ENCODE measurements around the gene DHDDS. TPM values are rescaled to one million over a fixed set of nuclear protein-coding genes. Genes with fewer than 3 reads are reported as not detected.

The DHDDS gene
- total RNA-seq, 1 experiment from 2014 or later, result 17.0 TPM

DNA sequence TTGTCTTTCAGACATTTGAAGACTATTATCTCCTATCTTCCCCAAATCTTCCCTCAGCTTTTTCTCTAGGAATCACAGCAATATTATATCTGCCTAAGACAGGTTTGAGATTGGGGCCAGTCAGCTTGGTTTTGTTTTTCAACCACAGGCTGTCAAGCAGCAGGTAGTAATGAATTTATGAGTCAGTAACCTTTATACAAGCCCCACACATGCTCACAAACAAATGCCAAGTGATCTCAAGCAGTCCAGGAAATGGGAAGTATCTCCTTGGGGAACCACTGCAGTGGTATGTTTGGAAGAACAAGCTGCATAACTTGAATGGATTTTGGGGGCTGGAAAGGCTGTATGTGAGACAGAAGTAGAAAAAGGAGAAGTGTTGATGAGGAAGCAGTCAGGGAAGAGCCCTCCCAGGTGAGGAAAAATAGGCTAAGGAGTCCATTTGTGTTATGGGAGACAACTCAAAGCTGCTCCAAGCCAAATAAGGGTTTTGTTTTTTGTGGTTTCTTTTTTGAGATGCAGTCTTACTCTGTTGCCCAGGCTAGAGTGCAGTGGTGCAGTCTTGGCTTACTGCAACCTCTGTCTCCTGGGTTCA lies 2.1 kb downstream of the DHDDS start:
- Histone ChIP-seq H3K27me3 (ENCODE audit: low read length) (no peaks in the 10 kb centered on the region), H3K4me1 (ENCODE audit: low read length) (peaks cover 22% of the 10 kb centered on the region), H3K4me3 (ENCODE audit: low read length) (no peak overlapping the region), H3K4me2 (ENCODE audit: low read depth, low read length, poor library complexity, severe bottlenecking) (no peak overlapping the region), H3K9me2 (replicated peaks; ENCODE audit: insufficient read depth, low read length) (no peaks in the 10 kb centered on the region), H3K9me3 (ENCODE audit: low read length) (no peaks in the 10 kb centered on the region), H2AFZ (ENCODE audit: low read length) (no peak overlapping the region), H4K20me1 (ENCODE audit: insufficient read depth, low read depth, low read length) (no peaks in the 10 kb centered on the region), H3K79me2 (ENCODE audit: low read length) (peaks cover 23% of the 10 kb centered on the region), H3K9ac (ENCODE audit: low read length) (no peak overlapping the region), H3K27ac (ENCODE audit: low read length) (no peak overlapping the region), H3K36me3 (ENCODE audit: insufficient read depth, low read length) (peaks cover 18% of the 10 kb centered on the region)
- no peak for DNase-seq

DNA sequence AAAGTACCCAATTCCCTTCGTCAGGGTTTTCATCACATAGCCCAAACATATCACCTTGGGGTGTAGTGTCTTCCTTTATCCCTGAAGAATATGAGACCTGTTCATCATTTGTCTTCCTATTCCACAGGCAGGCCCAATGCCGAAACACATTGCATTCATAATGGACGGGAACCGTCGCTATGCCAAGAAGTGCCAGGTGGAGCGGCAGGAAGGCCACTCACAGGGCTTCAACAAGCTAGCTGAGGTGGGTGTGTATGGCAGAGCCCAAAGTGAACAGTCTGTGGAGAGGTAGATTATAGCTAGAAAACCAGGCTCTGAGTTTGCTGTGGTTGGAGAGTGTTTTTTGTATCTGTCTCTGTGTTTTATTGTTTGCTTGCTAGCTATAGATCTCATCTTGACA lies 5.9 kb downstream of the DHDDS start:
- Histone ChIP-seq H3K9me3 (ENCODE audit: low read length) (no peaks in the 10 kb centered on the region), H3K4me1 (ENCODE audit: low read length) (peaks cover 9% of the 10 kb centered on the region), H3K4me3 (ENCODE audit: low read length) (no peak overlapping the region), H3K79me2 (ENCODE audit: low read length) (peaks cover 14% of the 10 kb centered on the region), H3K9me2 (replicated peaks; ENCODE audit: insufficient read depth, low read length) (no peaks in the 10 kb centered on the region), H3K4me2 (ENCODE audit: low read depth, low read length, poor library complexity, severe bottlenecking) (no peak overlapping the region), H4K20me1 (ENCODE audit: insufficient read depth, low read depth, low read length) (no peaks in the 10 kb centered on the region), H3K27me3 (ENCODE audit: low read length) (no peaks in the 10 kb centered on the region), H3K36me3 (ENCODE audit: insufficient read depth, low read length) (peaks cover 37% of the 10 kb centered on the region), H2AFZ (ENCODE audit: low read length) (no peak overlapping the region), H3K9ac (ENCODE audit: low read length) (no peak overlapping the region), H3K27ac (ENCODE audit: low read length) (no peak overlapping the region)
- DNase-seq, result no peak

DNA sequence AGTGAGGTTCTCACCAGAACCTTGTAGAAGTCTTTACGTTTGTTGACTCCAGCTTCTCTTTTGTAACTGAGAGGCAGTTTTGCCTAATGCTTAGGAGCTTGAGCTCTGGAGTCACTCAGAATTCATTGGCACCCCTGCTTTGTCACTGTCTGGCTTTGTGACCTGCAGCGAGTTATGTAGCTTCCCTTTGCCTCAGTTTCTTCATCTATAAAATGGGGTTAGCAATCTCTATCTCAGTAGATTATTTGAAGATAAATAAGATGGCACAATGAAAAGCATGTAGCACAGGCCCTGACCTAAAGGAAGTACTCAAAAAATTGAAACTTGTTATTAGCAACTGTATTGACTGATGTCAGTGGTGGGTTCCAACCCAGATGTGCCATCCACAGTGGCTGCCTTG lies 8.1 kb downstream of the DHDDS start:
- H3K4me3 ChIP-seq (ENCODE audit: low read length), result no peak overlapping the region
- H3K9me2 ChIP-seq (replicated peaks; ENCODE audit: insufficient read depth, low read length), result no peaks in the 10 kb centered on the region
- H3K27ac ChIP-seq (ENCODE audit: low read length), result no peak overlapping the region
- no peak overlapping the region for H3K4me2 ChIP-seq (ENCODE audit: low read depth, low read length, poor library complexity, severe bottlenecking)
- H4K20me1 ChIP-seq (ENCODE audit: insufficient read depth, low read depth, low read length), result no peaks in the 10 kb centered on the region
- no peaks in the 10 kb centered on the region for H3K9me3 ChIP-seq (ENCODE audit: low read length)
- H3K4me1 ChIP-seq (ENCODE audit: low read length), result no peaks in the 10 kb centered on the region
- no peaks in the 10 kb centered on the region for H3K27me3 ChIP-seq (ENCODE audit: low read length)
- no peak overlapping the region for H3K9ac ChIP-seq (ENCODE audit: low read length)
- H2AFZ ChIP-seq (ENCODE audit: low read length), result no peak overlapping the region
- peaks cover 43% of the 10 kb centered on the region for H3K36me3 ChIP-seq (ENCODE audit: insufficient read depth, low read length)
- no peak for DNase-seq
- H3K79me2 ChIP-seq (ENCODE audit: low read length), result no peaks in the 10 kb centered on the region

DNA sequence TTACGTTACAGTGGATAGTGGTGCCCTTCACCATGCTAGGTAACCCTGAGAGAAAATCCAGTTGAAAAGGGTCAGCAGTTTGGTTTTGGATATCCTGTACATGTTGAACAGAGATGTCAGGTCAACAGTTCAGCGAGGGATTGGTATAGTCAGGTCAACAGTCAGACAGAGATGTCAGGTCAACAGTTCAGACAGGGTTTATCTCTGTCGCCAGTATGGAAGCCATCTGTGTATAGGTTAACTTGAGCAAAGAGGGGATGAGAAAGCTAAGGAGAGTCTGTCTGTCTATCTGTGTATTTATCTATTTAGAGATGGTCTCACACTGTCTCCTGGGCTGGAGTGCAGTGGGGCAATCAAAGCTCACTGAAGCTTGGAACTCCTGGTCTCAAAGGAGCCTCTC lies 17.7 kb downstream of the DHDDS start:
- no peak for DNase-seq
- Histone ChIP-seq H3K9ac (ENCODE audit: low read length) (no peak overlapping the region), H3K27me3 (ENCODE audit: low read length) (no peaks in the 10 kb centered on the region), H3K4me2 (ENCODE audit: low read depth, low read length, poor library complexity, severe bottlenecking) (no peak overlapping the region), H4K20me1 (ENCODE audit: insufficient read depth, low read depth, low read length) (no peaks in the 10 kb centered on the region), H3K9me3 (ENCODE audit: low read length) (no peaks in the 10 kb centered on the region), H3K79me2 (ENCODE audit: low read length) (no peaks in the 10 kb centered on the region), H3K9me2 (replicated peaks; ENCODE audit: insufficient read depth, low read length) (no peaks in the 10 kb centered on the region), H3K4me1 (ENCODE audit: low read length) (no peaks in the 10 kb centered on the region), H2AFZ (ENCODE audit: low read length) (no peak overlapping the region), H3K4me3 (ENCODE audit: low read length) (no peak overlapping the region), H3K27ac (ENCODE audit: low read length) (no peak overlapping the region), H3K36me3 (ENCODE audit: insufficient read depth, low read length) (peaks cover 9% of the 10 kb centered on the region)

DNA sequence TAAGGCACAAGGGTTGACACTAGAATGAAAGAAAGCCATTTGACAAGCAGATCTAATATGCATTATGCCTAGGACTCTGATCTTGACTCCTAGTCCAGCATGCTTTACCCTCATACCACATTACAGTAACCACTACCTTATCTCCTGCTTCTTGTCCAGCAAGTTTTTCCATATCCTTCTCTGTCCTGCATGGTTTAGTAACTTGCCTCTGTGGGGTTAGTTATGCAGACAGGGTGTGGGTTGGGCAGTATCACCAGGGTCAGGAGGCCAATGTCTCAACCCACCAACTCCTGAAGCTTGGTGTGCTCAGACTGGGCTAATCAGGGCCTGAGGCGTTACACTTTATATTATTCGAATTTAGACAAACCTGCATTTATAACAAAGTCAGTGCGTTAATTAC lies 18.8 kb downstream of the DHDDS start:
- Histone ChIP-seq H4K20me1 (ENCODE audit: insufficient read depth, low read depth, low read length) (no peaks in the 10 kb centered on the region), H3K79me2 (ENCODE audit: low read length) (no peaks in the 10 kb centered on the region), H2AFZ (ENCODE audit: low read length) (no peak overlapping the region), H3K9ac (ENCODE audit: low read length) (no peak overlapping the region), H3K4me1 (ENCODE audit: low read length) (no peaks in the 10 kb centered on the region), H3K27ac (ENCODE audit: low read length) (no peak overlapping the region), H3K9me3 (ENCODE audit: low read length) (no peaks in the 10 kb centered on the region), H3K4me2 (ENCODE audit: low read depth, low read length, poor library complexity, severe bottlenecking) (no peak overlapping the region), H3K4me3 (ENCODE audit: low read length) (no peak overlapping the region), H3K36me3 (ENCODE audit: insufficient read depth, low read length) (peaks cover 6% of the 10 kb centered on the region; the same call in 1 of the 2 replicates), H3K9me2 (replicated peaks; ENCODE audit: insufficient read depth, low read length) (no peaks in the 10 kb centered on the region), H3K27me3 (ENCODE audit: low read length) (no peaks in the 10 kb centered on the region)
- DNase-seq, result no peak

DNA sequence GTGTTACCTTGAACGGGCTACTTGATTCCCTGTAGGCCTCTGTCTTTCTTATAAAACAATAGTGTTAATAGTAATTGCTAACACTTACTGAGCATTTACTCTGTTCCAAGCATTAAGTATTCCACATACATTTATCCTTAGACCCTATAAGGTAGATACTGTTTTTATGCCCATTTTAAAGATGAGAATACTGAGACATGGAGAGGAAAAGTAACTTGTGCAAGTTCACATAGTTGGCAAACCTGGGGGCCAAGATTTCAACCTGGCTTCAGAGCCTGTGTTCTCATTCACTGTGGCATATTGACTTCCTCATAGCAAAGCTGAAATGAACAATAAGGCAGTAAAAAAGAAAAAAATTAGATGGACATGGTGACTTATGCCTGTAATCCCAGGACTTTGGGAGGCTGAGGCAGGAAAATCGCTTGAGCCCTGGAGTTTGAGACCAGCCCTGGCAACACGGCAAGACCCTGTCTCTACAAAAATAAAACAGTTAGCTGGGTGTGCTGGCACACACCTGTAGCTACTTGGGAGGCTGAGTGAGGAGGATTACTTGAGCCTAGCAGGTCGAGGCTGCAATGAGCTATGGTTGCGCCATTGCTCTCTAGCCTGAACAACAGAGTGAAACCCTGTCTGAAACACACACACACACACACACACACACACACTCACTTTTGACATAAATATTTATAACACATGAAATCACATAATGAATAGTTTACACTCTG lies 20.5 kb downstream of the DHDDS start:
- Histone ChIP-seq H3K79me2 (ENCODE audit: low read length) (no peaks in the 10 kb centered on the region), H3K9me3 (ENCODE audit: low read length) (no peaks in the 10 kb centered on the region), H4K20me1 (ENCODE audit: insufficient read depth, low read depth, low read length) (no peaks in the 10 kb centered on the region), H3K9me2 (replicated peaks; ENCODE audit: insufficient read depth, low read length) (no peaks in the 10 kb centered on the region), H3K36me3 (ENCODE audit: insufficient read depth, low read length) (peaks cover 7% of the 10 kb centered on the region; the same call in 1 of the 2 replicates), H3K4me3 (ENCODE audit: low read length) (no peak overlapping the region), H3K27me3 (ENCODE audit: low read length) (no peaks in the 10 kb centered on the region), H3K4me2 (ENCODE audit: low read depth, low read length, poor library complexity, severe bottlenecking) (no peak overlapping the region), H3K27ac (ENCODE audit: low read length) (no peak overlapping the region), H2AFZ (ENCODE audit: low read length) (no peak overlapping the region), H3K4me1 (ENCODE audit: low read length) (no peaks in the 10 kb centered on the region), H3K9ac (ENCODE audit: low read length) (no peak overlapping the region)
- DNase-seq, result no peak

DNA sequence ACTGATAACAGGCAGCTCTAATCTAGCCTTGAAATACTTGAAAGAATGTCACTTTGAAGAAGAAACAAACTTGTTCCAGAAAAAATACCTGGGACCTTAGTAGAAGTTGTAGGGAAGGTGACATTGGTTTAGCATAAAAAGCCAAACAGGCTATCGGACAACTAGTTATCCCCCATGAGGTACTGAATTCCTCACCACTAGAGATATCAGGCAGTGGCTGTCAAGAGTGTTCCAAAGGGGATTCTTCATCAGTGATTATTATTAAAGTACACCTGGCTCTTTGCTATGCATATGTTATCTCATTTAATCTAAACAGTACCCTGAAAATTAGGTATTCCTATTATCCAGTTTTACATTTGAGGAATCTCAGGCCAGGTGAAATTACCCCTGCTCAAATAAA lies 27.0 kb downstream of the DHDDS start:
- DNase-seq, result no peak

DNA sequence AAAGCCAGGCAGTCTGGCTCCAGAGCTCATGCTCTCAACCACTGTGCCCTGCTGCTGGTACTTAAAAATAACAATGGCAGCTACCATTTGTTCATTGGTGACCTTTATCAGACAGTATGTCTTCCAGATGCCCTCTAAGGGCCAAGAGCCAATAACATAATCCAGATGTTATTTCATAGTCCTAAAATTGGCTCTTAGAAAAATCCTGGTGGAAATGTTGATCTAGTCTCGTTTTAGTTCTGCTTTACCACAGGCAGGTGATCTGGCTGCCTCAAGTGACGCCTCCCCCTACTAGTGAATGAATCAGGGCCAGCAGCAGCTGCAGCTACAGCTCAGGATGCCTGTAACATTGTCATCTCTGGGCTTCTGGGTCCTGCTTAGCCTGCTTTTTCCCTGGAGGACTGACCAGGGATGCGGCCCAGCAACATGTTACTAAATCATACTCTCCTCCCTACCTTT lies 27.5 kb downstream of the DHDDS start:
- Histone ChIP-seq H3K4me2 (ENCODE audit: low read depth, low read length, poor library complexity, severe bottlenecking) (no peak overlapping the region), H2AFZ (ENCODE audit: low read length) (no peak overlapping the region), H3K4me1 (ENCODE audit: low read length) (no peaks in the 10 kb centered on the region), H3K9me2 (replicated peaks; ENCODE audit: insufficient read depth, low read length) (no peaks in the 10 kb centered on the region), H3K36me3 (ENCODE audit: insufficient read depth, low read length) (peaks cover 22% of the 10 kb centered on the region; the same call in 1 of the 2 replicates), H3K27me3 (ENCODE audit: low read length) (no peaks in the 10 kb centered on the region), H4K20me1 (ENCODE audit: insufficient read depth, low read depth, low read length) (no peaks in the 10 kb centered on the region), H3K4me3 (ENCODE audit: low read length) (no peak overlapping the region), H3K9ac (ENCODE audit: low read length) (no peak overlapping the region), H3K79me2 (ENCODE audit: low read length) (no peaks in the 10 kb centered on the region), H3K27ac (ENCODE audit: low read length) (no peak overlapping the region), H3K9me3 (ENCODE audit: low read length) (no peaks in the 10 kb centered on the region)
- DNase-seq, result no peak

More for the DNA sequence above, 27.0 kb downstream of the DHDDS start:
- no peak overlapping the region for H3K9ac ChIP-seq (ENCODE audit: low read length)
- H3K9me3 ChIP-seq (ENCODE audit: low read length), result no peaks in the 10 kb centered on the region
- no peak overlapping the region for H3K4me3 ChIP-seq (ENCODE audit: low read length)
- peaks cover 17% of the 10 kb centered on the region; the same call in 1 of the 2 replicates for H3K36me3 ChIP-seq (ENCODE audit: insufficient read depth, low read length)
- H3K27me3 ChIP-seq (ENCODE audit: low read length), result no peaks in the 10 kb centered on the region
- no peaks in the 10 kb centered on the region for H4K20me1 ChIP-seq (ENCODE audit: insufficient read depth, low read depth, low read length)
- no peak overlapping the region for H3K27ac ChIP-seq (ENCODE audit: low read length)
- no peak overlapping the region for H2AFZ ChIP-seq (ENCODE audit: low read length)
- H3K79me2 ChIP-seq (ENCODE audit: low read length), result no peaks in the 10 kb centered on the region
- H3K4me2 ChIP-seq (ENCODE audit: low read depth, low read length, poor library complexity, severe bottlenecking), result no peak overlapping the region
- H3K4me1 ChIP-seq (ENCODE audit: low read length), result no peaks in the 10 kb centered on the region
- no peaks in the 10 kb centered on the region for H3K9me2 ChIP-seq (replicated peaks; ENCODE audit: insufficient read depth, low read length)

Measured in Karpas-422 (cell line).